K562 (cell line): ENCODE results near the gene FAM167B. TPM values are rescaled to one million over a fixed set of nuclear protein-coding genes. Genes with fewer than 3 reads are reported as not detected.
A peak's percentile ranks its signal among the peaks of the same experiment; 100 is the strongest.

Experiments used
- DACH1 ChIP-seq: fragments of 450-650 bp; IDR thresholded peaks from 2 replicates; pipeline ENCODE4 v1.6.1; 2018; ENCODE audit not compliant: partially characterized antibody
- ERF ChIP-seq: fragments of 450-650 bp; formaldehyde crosslinking; IDR thresholded peaks from 2 replicates; pipeline ENCODE4 v1.4.0; 2020; ENCODE audit warnings: mild to moderate bottlenecking, mixed read lengths
- FOXK1 ChIP-seq: sonication (generic); formaldehyde crosslinking; IDR thresholded peaks from 2 replicates; pipeline ENCODE4 v1.8.0; 2022; ENCODE audit warnings: missing genetic modification reagents, mild to moderate bottlenecking, borderline replicate concordance
- GABPA ChIP-seq: fragments of 200-800 bp; sonication (Bioruptor generic); conservative IDR thresholded peaks from 2 replicates; pipeline ENCODE4 v1.6.1; 2016; ENCODE audit warnings: low read depth, missing genetic modification characterization, missing compliant biosample characterization
- HDAC8 ChIP-seq: fragments of 450-650 bp; IDR thresholded peaks from 2 replicates; pipeline ENCODE4 v1.6.1; 2016; ENCODE audit warnings: mild to moderate bottlenecking, missing genetic modification characterization, moderate library complexity, missing compliant biosample characterization
- HNRNPH1 ChIP-seq: fragments of 200-400 bp; formaldehyde crosslinking; optimal IDR thresholded peaks from 2 replicates; pipeline ENCODE3; 2017; ENCODE audit warnings: low read depth, mild to moderate bottlenecking, low read length, moderate library complexity
- HOXB6 ChIP-seq: fragments of 250-450 bp; sonication (Bioruptor Pico); IDR thresholded peaks from 2 replicates; pipeline ENCODE4 v1.5.1; 2022; ENCODE audit warnings: mild to moderate bottlenecking, borderline replicate concordance
- ILK ChIP-seq: fragments of 450-650 bp; IDR thresholded peaks from 2 replicates; pipeline ENCODE4 v1.6.1; 2016; ENCODE audit warnings: missing genetic modification characterization, low read depth, mild to moderate bottlenecking, missing compliant biosample characterization, moderate library complexity, borderline replicate concordance
- KAT8 ChIP-seq: fragments of 450-650 bp; IDR thresholded peaks from 2 replicates; pipeline ENCODE4 v1.6.1; 2016; ENCODE audit warnings: low read depth, mild to moderate bottlenecking
- LCOR ChIP-seq: sonication (generic); formaldehyde crosslinking; IDR thresholded peaks from 2 replicates; pipeline ENCODE4 v1.8.0; 2022; ENCODE audit warnings: mild to moderate bottlenecking, missing genetic modification reagents
- POLR3A ChIP-seq: IDR thresholded peaks from 2 replicates; pipeline ENCODE4 v1.6.1; 2011; ENCODE audit warnings: borderline replicate concordance, mild to moderate bottlenecking, moderate library complexity; ENCODE audit not compliant: insufficient read length, insufficient read depth; ENCODE audit errors: extremely low read depth
- RHOXF2B ChIP-seq: fragments of 250-450 bp; sonication (Bioruptor Pico); conservative IDR thresholded peaks from 2 replicates; pipeline ENCODE4 v1.5.1; 2021
- SETDB1 ChIP-seq: IDR thresholded peaks from one replicate; pipeline ENCODE4 v1.6.1; 2012; ENCODE audit warnings: low read length, control low read depth, inconsistent platforms
- TAF15 ChIP-seq: fragments of 200-400 bp; formaldehyde crosslinking; IDR thresholded peaks from 2 replicates; pipeline ENCODE4 v1.6.1; 2017; ENCODE audit warnings: mild to moderate bottlenecking, low read depth, low read length, moderate library complexity
- TEAD4 ChIP-seq, 2 experiments: sonication (generic) in 1 of 2; formaldehyde crosslinking in 1 of 2; IDR thresholded peaks; 2 replicates each; pipeline versions ENCODE4 v1.6.1 to v1.8.0; 2012 to 2022; ENCODE audit warnings: borderline replicate concordance in 1 of 2, inconsistent platforms in 1 of 2, low read length in 1 of 2, mild to moderate bottlenecking in 1 of 2, missing genetic modification reagents in 1 of 2
- ZFP1 ChIP-seq: fragments of 450-650 bp; formaldehyde crosslinking; IDR thresholded peaks from 2 replicates; pipeline ENCODE4 v1.4.0; 2020; ENCODE audit warnings: mild to moderate bottlenecking, mixed read lengths
- ZNF146 ChIP-seq: IDR thresholded peaks from one replicate; pipeline ENCODE4 v1.6.1; 2018; ENCODE audit warnings: missing compliant biosample characterization; ENCODE audit not compliant: unreplicated experiment
- ZNF197 ChIP-seq: fragments of 200-800 bp; sonication (Bioruptor generic); IDR thresholded peaks from 2 replicates; pipeline ENCODE4 v1.6.1; 2016; ENCODE audit warnings: low read depth, missing genetic modification characterization, missing compliant biosample characterization
- ZNF24 ChIP-seq: fragments of 450-650 bp; IDR thresholded peaks from 2 replicates; pipeline ENCODE4 v1.6.1; 2016
- ZNF584 ChIP-seq: fragments of 200-800 bp; sonication (Bioruptor generic); IDR thresholded peaks from 2 replicates; pipeline ENCODE4 v1.6.1; 2016; ENCODE audit warnings: low read depth, mild to moderate bottlenecking, missing genetic modification characterization, missing compliant biosample characterization
- ZNF586 ChIP-seq: fragments of 450-650 bp; formaldehyde crosslinking; conservative IDR thresholded peaks from 2 replicates; pipeline ENCODE4 v1.4.0; 2020; ENCODE audit warnings: mild to moderate bottlenecking, moderate library complexity
- polyA plus RNA-seq, 8 experiments: library from polyadenylated mRNA; depleted of rRNA in 4 of 8; stranded (reverse) in 5 of 8; unstranded in 3 of 8; fragments of >200 nt; fragmentation: Nextera tagmentation in 2 of 8; fragmentation: Illumina TruSeq in 1 of 8; extraction: Ambion mirVana in 2 of 8; extraction: Trizol in 1 of 8; gene quantifications; 2 replicates each; pipeline versions ENCODE4 v1.2.1 to v1.2.3, GENCODE V29; 2011 to 2014; ENCODE audit warnings: inconsistent platforms in 1 of 8, missing spikeins in 1 of 8
- total RNA-seq, 7 experiments: library from RNA; depleted of rRNA in 6 of 7; stranded (reverse); fragments of >200 nt in 6 of 7; fragmentation: Illumina TruSeq in 2 of 7; extraction: Trizol in 2 of 7; gene quantifications; 2 replicates each; pipeline versions ENCODE4 v1.2.1 to v1.2.3, GENCODE V29; 2011 to 2021; ENCODE audit warnings: low replicate concordance in 1 of 7
- TF ChIP-seq, protein P1 (sequence below): sonication (generic); formaldehyde crosslinking; IDR thresholded peaks from 2 replicates; pipeline ENCODE4 v1.9.0; 2022; ENCODE audit warnings: mild to moderate bottlenecking, missing genetic modification reagents
- TF ChIP-seq, protein P2 (sequence below): fragments of 250-450 bp; sonication (Bioruptor Pico); IDR thresholded peaks from 2 replicates; pipeline ENCODE4 v1.5.0; 2020; ENCODE audit warnings: mild to moderate bottlenecking, borderline replicate concordance
- TF ChIP-seq, protein P3 (sequence below): fragments of 250-450 bp; sonication (Bioruptor Pico); IDR thresholded peaks from 2 replicates; pipeline ENCODE4 v1.4.0; 2020; ENCODE audit warnings: mild to moderate bottlenecking

Gene FAM167B
- total and polyA plus RNA-seq, 9 of the 15 experiments (the other 6 are each of a cell fraction or from before 2014, with no cell fraction given): not detected

- TF ChIP-seq, protein P1, sequence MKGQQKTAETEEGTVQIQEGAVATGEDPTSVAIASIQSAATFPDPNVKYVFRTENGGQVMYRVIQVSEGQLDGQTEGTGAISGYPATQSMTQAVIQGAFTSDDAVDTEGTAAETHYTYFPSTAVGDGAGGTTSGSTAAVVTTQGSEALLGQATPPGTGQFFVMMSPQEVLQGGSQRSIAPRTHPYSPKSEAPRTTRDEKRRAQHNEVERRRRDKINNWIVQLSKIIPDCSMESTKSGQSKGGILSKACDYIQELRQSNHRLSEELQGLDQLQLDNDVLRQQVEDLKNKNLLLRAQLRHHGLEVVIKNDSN (CRISPR knock-in tag): no peak; the same call in 1 of the 2 replicates
- TF ChIP-seq, protein P2, sequence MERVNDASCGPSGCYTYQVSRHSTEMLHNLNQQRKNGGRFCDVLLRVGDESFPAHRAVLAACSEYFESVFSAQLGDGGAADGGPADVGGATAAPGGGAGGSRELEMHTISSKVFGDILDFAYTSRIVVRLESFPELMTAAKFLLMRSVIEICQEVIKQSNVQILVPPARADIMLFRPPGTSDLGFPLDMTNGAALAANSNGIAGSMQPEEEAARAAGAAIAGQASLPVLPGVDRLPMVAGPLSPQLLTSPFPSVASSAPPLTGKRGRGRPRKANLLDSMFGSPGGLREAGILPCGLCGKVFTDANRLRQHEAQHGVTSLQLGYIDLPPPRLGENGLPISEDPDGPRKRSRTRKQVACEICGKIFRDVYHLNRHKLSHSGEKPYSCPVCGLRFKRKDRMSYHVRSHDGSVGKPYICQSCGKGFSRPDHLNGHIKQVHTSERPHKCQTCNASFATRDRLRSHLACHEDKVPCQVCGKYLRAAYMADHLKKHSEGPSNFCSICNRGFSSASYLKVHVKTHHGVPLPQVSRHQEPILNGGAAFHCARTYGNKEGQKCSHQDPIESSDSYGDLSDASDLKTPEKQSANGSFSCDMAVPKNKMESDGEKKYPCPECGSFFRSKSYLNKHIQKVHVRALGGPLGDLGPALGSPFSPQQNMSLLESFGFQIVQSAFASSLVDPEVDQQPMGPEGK (CRISPR knock-in tag): no peak
- no peak for TF ChIP-seq TAF15
- no peak for TF ChIP-seq DACH1
- TF ChIP-seq ZFP1 (CRISPR knock-in tag): no peak
- no peak for TF ChIP-seq HOXB6 (CRISPR knock-in tag)
- 0 out of 2 replicates have a peak, but pooled peaks have one; percentile 23 for TF ChIP-seq LCOR (CRISPR knock-in tag)
- no peak for TF ChIP-seq ZNF146 (CRISPR knock-in tag)
- peak; percentile 33; the same call in 1 of the 2 replicates for TF ChIP-seq HDAC8
- no peak for TF ChIP-seq ERF (CRISPR knock-in tag)
- no peak; the same call in none of the 2 replicates for TF ChIP-seq TEAD4 (IDR thresholded peaks at IDR 0.05; ENCODE audit: low read length)
- no peak for TF ChIP-seq TEAD4 (CRISPR knock-in tag; IDR thresholded peaks at IDR 0.05; ENCODE audit: borderline replicate concordance)
- TF ChIP-seq RHOXF2B (CRISPR knock-in tag): no peak
- TF ChIP-seq ZNF24: no peak
- TF ChIP-seq ZNF584 (CRISPR knock-in tag): no peak
- no peak for TF ChIP-seq ILK (tag)
- TF ChIP-seq, protein P3, sequence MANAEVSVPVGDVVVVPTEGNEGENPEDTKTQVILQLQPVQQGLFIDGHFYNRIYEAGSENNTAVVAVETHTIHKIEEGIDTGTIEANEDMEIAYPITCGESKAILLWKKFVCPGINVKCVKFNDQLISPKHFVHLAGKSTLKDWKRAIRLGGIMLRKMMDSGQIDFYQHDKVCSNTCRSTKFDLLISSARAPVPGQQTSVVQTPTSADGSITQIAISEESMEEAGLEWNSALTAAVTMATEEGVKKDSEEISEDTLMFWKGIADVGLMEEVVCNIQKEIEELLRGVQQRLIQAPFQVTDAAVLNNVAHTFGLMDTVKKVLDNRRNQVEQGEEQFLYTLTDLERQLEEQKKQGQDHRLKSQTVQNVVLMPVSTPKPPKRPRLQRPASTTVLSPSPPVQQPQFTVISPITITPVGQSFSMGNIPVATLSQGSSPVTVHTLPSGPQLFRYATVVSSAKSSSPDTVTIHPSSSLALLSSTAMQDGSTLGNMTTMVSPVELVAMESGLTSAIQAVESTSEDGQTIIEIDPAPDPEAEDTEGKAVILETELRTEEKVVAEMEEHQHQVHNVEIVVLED (CRISPR knock-in tag): no peak
- TF ChIP-seq FOXK1 (CRISPR knock-in tag): no peak
- no peak for TF ChIP-seq POLR3A
- no peak for TF ChIP-seq ZNF586
- no peak for TF ChIP-seq GABPA (tag)
- no peak for TF ChIP-seq HNRNPH1
- TF ChIP-seq ZNF197 (CRISPR knock-in tag): peak; percentile 21; the same call in 1 of the 2 replicates
- TF ChIP-seq KAT8: peak; percentile 72; the same call in 1 of the 2 replicates
- no peak for TF ChIP-seq SETDB1
Observed at GRCh38 chr1:32200226-32201010, 46.6 kb upstream of the FAM167B start, which contains the start of gene CCDC28B (continued).
